H9 (cell line): ENCODE results near the gene TOR1B. TPM values are rescaled to one million over a fixed set of nuclear protein-coding genes. Genes with fewer than 3 reads are reported as not detected.

Source experiments
- DNase-seq: peaks from one replicate; pipeline ENCODE4 v3.0.0-alpha.2; 2017
- H2AFZ ChIP-seq: one replicate; pipeline ENCODE4 v1.6.1; 2013; ENCODE audit warnings: mild to moderate bottlenecking, low read length, control low read depth, moderate library complexity
- H2AK5ac ChIP-seq: 2 replicates; pipeline ENCODE4 v1.6.1; 2013; ENCODE audit warnings: low read length, control low read depth, mixed read lengths; ENCODE audit not compliant: insufficient read length
- H2BK120ac ChIP-seq: one replicate; pipeline ENCODE4 v1.6.1; 2013; ENCODE audit warnings: low read depth, mild to moderate bottlenecking, low read length, control low read depth, inconsistent platforms; ENCODE audit not compliant: poor library complexity, severe bottlenecking
- H2BK12ac ChIP-seq: 2 replicates; pipeline ENCODE4 v1.6.1; 2013; ENCODE audit warnings: low read length, control low read depth, mixed read lengths, low read depth; ENCODE audit not compliant: insufficient read length
- H2BK15ac ChIP-seq: 2 replicates; pipeline ENCODE4 v1.6.1; 2013; ENCODE audit warnings: low read depth, low read length, control low read depth
- H2BK20ac ChIP-seq: one replicate; pipeline ENCODE4 v1.6.1; 2013; ENCODE audit warnings: low read depth, mild to moderate bottlenecking, low read length, control low read depth, inconsistent platforms; ENCODE audit not compliant: poor library complexity, severe bottlenecking
- H2BK5ac ChIP-seq: 2 replicates; pipeline ENCODE4 v1.6.1; 2013; ENCODE audit warnings: low read length, control low read depth, mixed read lengths; ENCODE audit not compliant: insufficient read length
- H3K14ac ChIP-seq: 2 replicates; pipeline ENCODE4 v1.6.1; 2013; ENCODE audit warnings: low read length, control low read depth; ENCODE audit not compliant: insufficient read depth
- H3K18ac ChIP-seq: 2 replicates; pipeline ENCODE4 v1.6.1; 2013; ENCODE audit warnings: low read depth, mild to moderate bottlenecking, mixed read lengths, low read length, control low read depth; ENCODE audit not compliant: insufficient read length
- H3K23ac ChIP-seq: 2 replicates; pipeline ENCODE4 v1.6.1; 2013; ENCODE audit warnings: low read length, control low read depth, mixed read lengths, low read depth; ENCODE audit not compliant: insufficient read length
- H3K23me2 ChIP-seq: 2 replicates; pipeline ENCODE4 v1.6.1; 2013; ENCODE audit warnings: low read depth, mild to moderate bottlenecking, mixed read lengths, low read length, control low read depth; ENCODE audit not compliant: insufficient read length, poor library complexity, severe bottlenecking
- H3K27ac ChIP-seq: 2 replicates; pipeline ENCODE4 v1.5.1; 2013; ENCODE audit warnings: low read length, control low read depth, mixed read lengths, low read depth; ENCODE audit not compliant: insufficient read length
- H3K27me3 ChIP-seq: 2 replicates; pipeline ENCODE4 v1.6.1; 2013; ENCODE audit warnings: low read length, control low read depth, inconsistent platforms; ENCODE audit not compliant: insufficient read depth
- H3K4ac ChIP-seq: 2 replicates; pipeline ENCODE4 v1.6.1; 2013; ENCODE audit warnings: low read depth, mild to moderate bottlenecking, control low read depth, inconsistent platforms, low read length, moderate library complexity
- H3K4me1 ChIP-seq: 2 replicates; pipeline ENCODE4 v1.6.1; 2013; ENCODE audit warnings: low read length, control low read depth, inconsistent platforms; ENCODE audit not compliant: insufficient read depth
- H3K4me2 ChIP-seq: 2 replicates; pipeline ENCODE4 v1.6.1; 2013; ENCODE audit warnings: low read length, control low read depth, mixed read lengths; ENCODE audit not compliant: insufficient read length, insufficient read depth
- H3K56ac ChIP-seq: 2 replicates; pipeline ENCODE4 v1.6.1; 2013; ENCODE audit warnings: low read depth, mild to moderate bottlenecking, mixed read lengths, low read length, control low read depth; ENCODE audit not compliant: insufficient read length
- H3K79me1 ChIP-seq: 2 replicates; pipeline ENCODE4 v1.6.1; 2013; ENCODE audit warnings: low read depth, mild to moderate bottlenecking, moderate library complexity, low read length, control low read depth, inconsistent platforms; ENCODE audit not compliant: insufficient read depth, poor library complexity, severe bottlenecking
- H3K79me2 ChIP-seq: 2 replicates; pipeline ENCODE4 v1.6.1; 2013; ENCODE audit warnings: low read length, control low read depth, inconsistent platforms; ENCODE audit not compliant: insufficient read depth
- H3K9ac ChIP-seq: 2 replicates; pipeline ENCODE4 v1.6.1; 2013; ENCODE audit warnings: low read length, control low read depth, mixed read lengths; ENCODE audit not compliant: insufficient read length; ENCODE audit errors: extremely low read depth
- H3K9me3 ChIP-seq: one replicate; pipeline ENCODE4 v1.6.1; 2013; ENCODE audit warnings: low read depth, low read length, inconsistent platforms; ENCODE audit not compliant: control insufficient read depth
- H3T11ph ChIP-seq: one replicate; pipeline ENCODE4 v1.6.1; 2013; ENCODE audit warnings: mild to moderate bottlenecking, low read length, control low read depth, inconsistent platforms
- H4K20me1 ChIP-seq: one replicate; pipeline ENCODE4 v1.6.1; 2013; ENCODE audit not compliant: control insufficient read depth, insufficient read length, insufficient read depth
- H4K5ac ChIP-seq: 2 replicates; pipeline ENCODE4 v1.6.1; 2013; ENCODE audit warnings: low read depth, mild to moderate bottlenecking, mixed read lengths, low read length, control low read depth; ENCODE audit not compliant: insufficient read length
- H4K8ac ChIP-seq: replicated peaks from 2 replicates; pipeline ENCODE4 v1.6.1; 2013; ENCODE audit warnings: low read length, control low read depth, mixed read lengths, low read depth; ENCODE audit not compliant: insufficient read length
- H4K91ac ChIP-seq: 2 replicates; pipeline ENCODE4 v1.6.1; 2013; ENCODE audit warnings: low read depth, mild to moderate bottlenecking, moderate library complexity, mixed read lengths, low read length, control low read depth; ENCODE audit not compliant: insufficient read length
- H3K27ac Mint-ChIP-seq, 3 experiments: 2 replicates in 2 of 3; 3 replicates in 1 of 3; pipeline ENCODE4 v1.8.0; 2020 to 2021; ENCODE audit warnings: mixed read lengths in 3 of 3, mild to moderate bottlenecking in 1 of 3, moderate library complexity in 1 of 3
- H3K27me3 Mint-ChIP-seq: 2 replicates; pipeline ENCODE4 v1.8.0; 2021; ENCODE audit warnings: low read depth, mild to moderate bottlenecking, moderate library complexity, mixed read lengths
- H3K36me3 Mint-ChIP-seq, 3 experiments: 2 replicates in 2 of 3; 3 replicates in 1 of 3; pipeline ENCODE4 v1.8.0; 2020 to 2021; ENCODE audit warnings: low read depth in 3 of 3, mixed read lengths in 3 of 3; ENCODE audit not compliant: insufficient read depth in 1 of 3
- H3K4me1 Mint-ChIP-seq, 2 experiments: 2 replicates each; pipeline ENCODE4 v1.8.0; 2020; ENCODE audit warnings: mixed read lengths in 2 of 2
- H3K4me3 Mint-ChIP-seq, 2 experiments: 2 replicates in 1 of 2; 3 replicates in 1 of 2; pipeline ENCODE4 v1.8.0; 2020 to 2021; ENCODE audit warnings: mild to moderate bottlenecking in 2 of 2, mixed read lengths in 2 of 2, moderate library complexity in 1 of 2
- H3K9me3 Mint-ChIP-seq, 2 experiments: 2 replicates in 1 of 2; 3 replicates in 1 of 2; pipeline ENCODE4 v1.8.0; 2020; ENCODE audit warnings: mild to moderate bottlenecking in 2 of 2, mixed read lengths in 2 of 2, moderate library complexity in 1 of 2
- WGBS: extraction: QIAGEN DNeasy Blood & Tissue Kit; methylation state at CpG from one replicate; pipeline ENCODE4 v1.1.7; 2013; ENCODE audit warnings: missing lambda C conversion rate, low lambda C conversion rate, mixed read lengths; ENCODE audit not compliant: insufficient read length; ENCODE audit errors: extremely low coverage; 5-methylcytosine and 5-hydroxymethylcytosine counted together
- total RNA-seq: library from RNA; stranded (reverse); gene quantifications from 2 replicates; pipeline ENCODE4 v1.2.1, GENCODE V29; 2021
- TF ChIP-seq, protein P1 (sequence below): fragments of 200-600 bp; sonication (generic); conservative IDR thresholded peaks from 3 replicates; pipeline ENCODE4 v1.8.0; 2021; ENCODE audit warnings: antibody characterized with exemption, mild to moderate bottlenecking

Gene TOR1B
- total RNA-seq, 1 experiment from 2014 or later, result 18.1 TPM

DNA sequence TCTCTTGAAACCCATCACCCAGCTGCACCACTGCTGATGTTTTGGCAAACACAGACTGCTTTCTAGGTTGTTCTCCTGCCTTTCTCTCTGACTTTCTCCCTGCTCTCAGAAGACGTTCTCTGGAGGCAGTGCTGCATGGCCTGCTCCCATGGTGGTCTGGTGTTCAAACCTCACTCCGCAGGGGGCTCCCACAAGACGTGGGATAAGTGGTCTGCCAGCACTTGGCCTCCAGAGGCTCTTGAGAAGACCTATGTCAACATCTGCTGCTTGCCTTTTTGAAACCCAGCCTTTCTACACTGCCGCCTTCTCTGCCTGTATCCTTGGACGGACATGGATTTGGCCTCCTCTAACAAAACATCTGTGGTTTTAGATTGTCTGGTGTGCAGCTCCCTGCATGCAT is 48.8 kb downstream of the TOR1B start:
- Histone ChIP-seq H3K4ac (no peak overlapping the region), H3K4me1 (no peaks in the 10 kb centered on the region), H3K9ac (no peak overlapping the region), H3K18ac (no peak overlapping the region), H4K20me1 (no peaks in the 10 kb centered on the region), H3T11ph (no peak overlapping the region), H3K27ac (no peak overlapping the region), H2AK5ac (no peak overlapping the region), H2BK120ac (no peak overlapping the region), H3K23me2 (no peaks in the 10 kb centered on the region), H3K23ac (no peak overlapping the region), H2BK12ac (no peak overlapping the region), H3K4me2 (no peak overlapping the region), H3K9me3 (no peaks in the 10 kb centered on the region), H4K5ac (no peak overlapping the region), H3K56ac (no peak overlapping the region), H3K79me1 (no peaks in the 10 kb centered on the region), H3K27me3 (no peaks in the 10 kb centered on the region), H4K91ac (no peak overlapping the region), H2BK20ac (no peak overlapping the region), H3K79me2 (no peaks in the 10 kb centered on the region), H2BK15ac (no peak overlapping the region), H4K8ac (no peak overlapping the region), H2BK5ac (no peak overlapping the region), H3K14ac (no peak overlapping the region), H2AFZ (no peak overlapping the region)
- H3K36me3 Mint-ChIP-seq, result peaks cover 0 to 48% (median 21%) of the 10 kb centered on the region in 3 experiments; a peak in 6 of 7 replicates
- no peak overlapping the region for H3K4me3 Mint-ChIP-seq
- DNase-seq, result no peak
- H3K27me3 Mint-ChIP-seq, result no peaks in the 10 kb centered on the region
- no peaks in the 10 kb centered on the region for H3K9me3 Mint-ChIP-seq
- WGBS, result no CpG with 5 or more reads among the region's 5 CpGs
- no peaks in the 10 kb centered on the region for H3K4me1 Mint-ChIP-seq
- H3K27ac Mint-ChIP-seq, result no peak overlapping the region
- TF ChIP-seq, protein P1, sequence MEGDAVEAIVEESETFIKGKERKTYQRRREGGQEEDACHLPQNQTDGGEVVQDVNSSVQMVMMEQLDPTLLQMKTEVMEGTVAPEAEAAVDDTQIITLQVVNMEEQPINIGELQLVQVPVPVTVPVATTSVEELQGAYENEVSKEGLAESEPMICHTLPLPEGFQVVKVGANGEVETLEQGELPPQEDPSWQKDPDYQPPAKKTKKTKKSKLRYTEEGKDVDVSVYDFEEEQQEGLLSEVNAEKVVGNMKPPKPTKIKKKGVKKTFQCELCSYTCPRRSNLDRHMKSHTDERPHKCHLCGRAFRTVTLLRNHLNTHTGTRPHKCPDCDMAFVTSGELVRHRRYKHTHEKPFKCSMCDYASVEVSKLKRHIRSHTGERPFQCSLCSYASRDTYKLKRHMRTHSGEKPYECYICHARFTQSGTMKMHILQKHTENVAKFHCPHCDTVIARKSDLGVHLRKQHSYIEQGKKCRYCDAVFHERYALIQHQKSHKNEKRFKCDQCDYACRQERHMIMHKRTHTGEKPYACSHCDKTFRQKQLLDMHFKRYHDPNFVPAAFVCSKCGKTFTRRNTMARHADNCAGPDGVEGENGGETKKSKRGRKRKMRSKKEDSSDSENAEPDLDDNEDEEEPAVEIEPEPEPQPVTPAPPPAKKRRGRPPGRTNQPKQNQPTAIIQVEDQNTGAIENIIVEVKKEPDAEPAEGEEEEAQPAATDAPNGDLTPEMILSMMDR, result no peak
